GM21367 (cell line): ENCODE results near the gene RAPGEF5.

ENCODE experiments used
- ATAC-seq: cut with Tn5 transposase; IDR thresholded peaks from one replicate; pipeline ENCODE4 v1.9.1; 2021; ENCODE audit not compliant: unreplicated experiment

Gene RAPGEF5

DNA sequence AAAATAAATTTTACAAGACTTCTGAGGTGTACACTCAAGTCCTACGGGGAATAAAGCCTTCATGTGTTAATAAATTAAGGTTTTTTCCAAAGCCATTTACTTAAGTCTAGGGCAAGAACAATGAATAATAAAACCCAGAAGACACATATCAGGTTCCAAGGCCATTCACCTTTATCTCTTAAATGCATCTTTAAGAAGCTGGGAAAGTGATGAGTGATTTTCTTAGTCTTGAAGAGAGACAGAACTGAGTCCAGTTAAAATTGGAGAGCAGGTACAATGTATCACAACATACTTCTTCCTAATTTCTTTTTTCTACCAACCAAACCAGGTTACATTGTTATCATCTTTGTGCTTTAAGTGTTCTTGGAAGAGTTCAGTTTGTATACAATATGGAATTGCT is 189.5 kb downstream of the RAPGEF5 start:
- ATAC-seq = no peak

DNA sequence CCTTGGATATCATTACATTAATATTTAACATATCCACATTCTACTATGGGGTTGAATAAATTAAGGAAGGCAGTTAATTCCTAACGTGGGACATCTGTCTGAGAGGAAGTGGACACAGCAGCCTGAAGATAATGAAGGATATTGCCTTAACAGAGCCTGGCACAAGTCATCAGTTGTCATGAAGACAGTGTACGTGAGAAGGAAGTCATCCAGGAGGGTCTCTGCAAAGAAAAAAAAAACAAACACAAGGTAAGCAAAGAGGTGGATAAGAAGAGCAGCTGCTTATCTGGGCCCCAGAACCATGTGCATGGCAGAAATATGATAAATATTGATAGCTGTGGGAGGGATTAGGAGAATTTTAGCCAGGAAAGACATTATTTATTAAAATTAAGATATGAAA is 190.0 kb downstream of the RAPGEF5 start:
- no peak for ATAC-seq

DNA sequence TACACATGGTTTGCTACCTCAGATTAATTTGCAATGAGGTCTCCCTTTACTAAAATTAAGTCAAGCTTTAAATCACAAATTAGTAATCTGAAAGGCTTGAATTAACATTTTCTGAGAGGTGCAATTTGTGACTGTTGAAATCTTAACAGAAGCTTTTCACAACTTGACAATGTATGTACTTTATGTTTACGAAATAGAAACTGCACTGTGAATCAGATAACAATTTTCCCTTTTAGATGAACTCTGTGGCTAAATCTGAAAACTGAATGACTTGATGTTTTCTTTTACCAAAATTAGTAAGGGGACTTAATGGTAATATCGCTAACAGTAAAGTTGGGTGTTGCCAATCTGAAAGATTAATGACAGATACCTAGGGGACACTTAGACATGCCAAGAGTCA is 197.6 kb downstream of the RAPGEF5 start:
- ATAC-seq = no peak

DNA sequence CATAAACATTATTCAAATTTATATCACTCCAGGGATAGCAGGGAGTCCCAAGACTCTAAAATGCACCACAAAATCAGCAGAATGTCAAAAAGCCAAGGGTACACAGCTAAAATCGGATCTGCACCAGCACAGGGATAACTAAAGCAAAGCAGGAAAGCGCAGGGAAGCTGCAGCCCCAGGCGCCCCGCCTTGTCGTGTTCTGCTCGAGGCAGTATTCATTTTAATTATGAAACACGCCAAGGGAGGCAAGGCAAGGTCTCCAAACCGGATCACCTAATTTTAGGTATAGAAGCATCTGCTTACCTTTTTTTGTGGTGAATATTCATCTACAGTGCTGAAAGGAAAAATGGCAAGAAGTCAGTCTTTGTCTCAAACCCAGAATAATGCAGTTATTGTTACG is 199.4 kb downstream of the RAPGEF5 start:
- ATAC-seq = no peak

DNA sequence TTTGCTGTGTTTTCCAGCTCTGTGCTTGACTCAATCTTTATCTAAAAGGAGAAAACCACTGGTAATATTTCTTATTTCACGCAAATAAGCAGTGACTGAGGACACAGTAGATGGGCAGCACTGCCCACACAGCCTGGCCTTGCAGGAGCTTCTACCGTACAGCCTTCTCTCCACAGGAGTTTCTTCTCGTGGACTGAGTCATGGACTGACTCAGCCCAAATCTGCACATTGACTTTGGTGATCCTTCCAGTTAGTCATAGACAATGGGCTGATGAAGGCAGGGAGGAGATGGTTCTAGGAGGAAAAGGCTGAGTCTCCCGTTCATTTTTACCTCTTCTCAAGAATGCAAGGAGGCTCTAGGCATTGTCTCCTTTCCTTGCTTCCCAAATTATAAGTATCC is 200.7 kb downstream of the RAPGEF5 start:
- ATAC-seq = no peak

DNA sequence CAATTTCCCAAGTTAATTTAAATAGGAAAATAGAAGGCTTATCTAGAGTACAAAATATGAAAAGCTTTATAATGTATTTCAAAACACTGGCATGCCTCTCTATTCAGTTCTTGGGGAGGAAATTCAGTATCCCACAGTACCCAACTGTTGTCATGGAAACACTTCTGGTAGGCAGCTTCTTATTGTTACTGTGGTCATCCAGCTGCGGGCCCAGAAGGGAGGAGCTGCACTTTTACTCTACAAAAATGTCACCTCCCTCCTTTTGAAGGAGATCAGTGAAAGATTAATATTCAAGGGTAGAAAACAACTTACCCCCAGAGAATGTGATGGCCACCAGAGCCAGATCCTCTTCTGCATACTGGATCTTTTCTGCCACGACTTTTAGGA is 202.8 kb downstream of the RAPGEF5 start:
- no peak for ATAC-seq

DNA sequence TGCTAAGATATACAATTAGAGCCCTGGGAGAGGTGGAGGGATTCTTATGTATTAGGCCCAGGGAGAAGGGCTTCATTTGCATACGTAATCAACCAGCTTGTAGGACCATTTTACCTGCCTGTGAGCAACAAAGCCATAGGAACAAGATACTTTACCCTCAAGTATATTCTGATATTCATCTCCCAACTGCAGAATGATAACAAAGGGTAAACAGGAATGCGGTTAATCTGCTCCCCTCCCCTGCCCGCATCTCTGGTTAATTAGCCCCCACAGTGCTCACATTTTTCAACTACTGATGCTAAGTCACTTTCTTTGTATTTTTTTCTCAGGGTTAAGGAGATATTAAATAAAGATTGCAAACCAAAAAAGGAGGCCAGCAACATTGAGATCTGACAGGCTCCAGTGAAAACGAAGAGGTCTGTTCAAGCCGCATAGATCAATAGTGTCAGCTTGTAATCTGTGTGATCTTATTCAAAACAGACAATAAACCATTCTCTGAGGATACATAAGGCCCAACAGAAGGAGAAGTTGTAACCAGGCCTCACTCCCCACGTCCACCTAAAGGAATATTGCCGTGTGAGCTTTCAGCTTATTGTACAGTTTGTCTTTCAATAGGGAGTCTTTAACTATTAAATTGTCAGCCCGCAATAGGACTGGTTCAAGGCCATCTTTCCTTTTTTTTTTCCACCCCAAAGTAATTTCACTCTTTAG is 203.4 kb downstream of the RAPGEF5 start:
- ATAC-seq = no peak

DNA sequence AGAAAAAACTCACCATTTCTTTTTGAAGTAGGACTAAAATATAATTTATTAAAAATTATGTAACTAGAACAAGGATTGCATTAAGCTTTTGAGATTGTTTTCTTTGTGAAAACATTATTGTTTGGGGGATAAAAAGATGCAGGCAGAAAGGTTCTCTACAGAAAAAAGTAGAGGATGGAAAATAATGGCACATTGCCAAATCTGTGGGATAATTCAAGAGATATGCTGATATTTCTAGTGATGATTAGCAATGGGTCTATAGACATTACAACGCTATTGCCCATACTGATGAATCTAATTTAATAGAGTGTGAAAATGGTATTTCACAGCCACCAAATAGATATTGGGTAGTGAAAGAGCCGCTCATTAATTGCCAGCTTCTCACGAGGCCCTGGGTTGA is 204.3 kb downstream of the RAPGEF5 start:
- no peak for ATAC-seq

DNA sequence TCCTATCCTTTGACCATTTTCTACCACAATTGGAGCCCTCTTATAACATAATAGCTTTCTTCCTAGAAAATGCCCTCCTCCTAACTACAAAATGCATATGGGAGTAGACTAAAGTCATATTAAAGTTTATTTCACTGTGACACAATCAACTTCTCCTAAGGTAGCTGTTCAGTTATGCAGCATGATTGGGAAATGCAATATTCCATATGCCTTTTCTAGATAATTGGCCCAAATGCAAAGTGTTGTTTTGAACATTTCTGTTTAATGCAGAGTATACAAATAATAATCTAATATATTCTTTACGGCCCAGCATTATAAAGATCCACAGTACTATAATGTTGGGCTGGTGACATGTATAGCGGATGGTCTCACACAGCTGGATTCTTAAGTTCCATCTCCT is 205.1 kb downstream of the RAPGEF5 start:
- ATAC-seq = no peak

DNA sequence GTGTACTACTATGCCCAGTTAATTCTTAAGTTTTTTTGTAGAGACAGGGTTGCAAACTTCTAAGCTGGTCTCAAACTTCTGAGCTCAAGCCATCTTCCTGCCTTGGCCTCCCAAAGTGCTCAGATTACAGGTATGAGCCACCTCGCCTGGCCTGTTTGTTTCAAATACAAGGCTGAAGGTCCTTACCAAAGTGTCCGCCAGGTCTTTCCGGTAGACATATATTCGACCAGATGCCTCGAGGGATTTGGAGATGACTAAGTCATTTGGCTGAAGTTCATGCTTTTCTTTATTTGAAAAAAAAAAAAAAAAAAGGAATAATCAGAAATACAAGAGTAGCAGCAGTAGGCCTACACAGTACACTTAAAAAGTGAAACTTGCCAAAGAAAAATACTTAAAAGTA is 206.7 kb downstream of the RAPGEF5 start:
- ATAC-seq = no peak

DNA sequence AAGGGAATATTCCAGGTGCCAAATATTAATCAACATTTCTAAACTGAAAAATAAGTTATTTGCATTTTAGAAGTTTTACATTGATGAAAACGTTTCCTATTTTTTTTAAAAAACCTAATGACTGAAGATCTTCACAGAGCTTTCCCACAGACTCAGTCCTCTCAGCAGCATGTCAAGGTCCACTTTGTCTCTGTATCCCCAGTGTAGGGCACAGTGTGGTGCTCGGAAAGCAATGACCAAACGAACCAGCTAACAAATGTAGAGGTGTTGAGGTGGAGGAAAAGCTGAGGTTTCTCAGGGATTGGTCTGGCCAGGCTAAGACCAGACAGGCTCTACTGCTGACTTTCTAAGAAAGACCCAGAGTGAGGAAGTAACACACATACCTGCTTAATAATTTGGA is 209.1 kb downstream of the RAPGEF5 start:
- no peak for ATAC-seq

DNA sequence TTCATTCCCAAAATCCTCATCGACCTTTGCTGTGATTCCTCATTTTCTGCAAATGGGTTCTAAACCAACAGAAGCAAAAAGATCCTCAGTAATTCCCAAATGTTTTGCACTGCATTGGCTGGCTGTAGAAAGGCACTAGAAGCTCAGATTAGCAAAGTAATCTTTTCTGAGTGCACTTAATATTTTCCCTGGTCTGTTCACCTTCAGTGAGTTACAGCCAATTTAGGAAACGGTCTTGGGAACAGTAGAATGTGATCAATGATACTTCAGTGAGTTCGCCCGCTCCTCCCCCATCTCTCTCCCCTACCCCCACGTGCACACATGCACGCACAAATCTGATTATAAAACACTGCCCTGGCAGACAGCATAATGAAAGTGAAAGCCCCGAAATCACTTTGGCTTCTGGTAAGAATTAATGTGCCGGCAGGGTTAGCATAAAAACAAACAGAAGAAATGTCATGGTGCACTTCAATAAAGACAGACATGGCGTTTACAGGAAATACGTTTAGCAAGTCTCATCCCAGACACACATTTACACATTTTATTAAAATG is 209.9 kb downstream of the RAPGEF5 start:
- peak; percentile 71 for ATAC-seq

DNA sequence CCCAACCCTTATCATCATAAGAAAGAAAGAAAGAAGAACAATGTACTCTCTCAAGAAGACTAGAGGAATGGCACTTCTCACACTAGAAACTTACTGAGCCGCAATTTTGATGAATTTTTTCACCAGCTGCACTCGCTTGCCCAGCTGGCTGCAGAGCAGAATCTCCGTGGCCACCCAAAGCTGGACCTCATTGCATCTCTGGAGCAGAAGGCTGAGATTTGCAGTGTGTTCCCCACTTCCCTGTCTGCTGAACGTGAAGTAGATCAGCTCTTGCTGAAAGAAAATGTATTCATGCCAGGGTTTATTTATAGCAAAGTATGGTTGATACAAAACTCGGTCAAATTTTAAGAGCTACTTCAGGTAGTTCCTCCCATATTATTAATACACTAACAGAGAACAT is 212.0 kb downstream of the RAPGEF5 start:
- no peak for ATAC-seq

DNA sequence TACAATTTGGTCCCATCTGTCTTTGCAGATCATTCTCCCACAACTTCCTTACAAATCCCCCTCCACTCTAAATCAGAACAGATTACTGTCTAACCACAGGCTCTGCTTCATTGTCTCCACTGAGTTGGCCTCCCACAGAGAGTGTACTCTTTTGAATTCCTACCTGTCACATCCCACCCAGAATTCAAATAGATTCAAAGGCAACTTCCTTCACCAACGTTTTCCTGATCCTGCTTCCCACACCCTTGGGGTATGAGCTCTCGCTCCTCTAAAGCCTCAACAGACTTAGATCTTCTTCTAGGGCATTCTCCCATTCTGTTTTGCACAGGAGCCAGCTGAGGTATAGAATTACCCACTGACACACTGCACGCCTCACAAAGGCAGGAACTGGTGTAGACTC is 213.5 kb downstream of the RAPGEF5 start:
- no peak for ATAC-seq

DNA sequence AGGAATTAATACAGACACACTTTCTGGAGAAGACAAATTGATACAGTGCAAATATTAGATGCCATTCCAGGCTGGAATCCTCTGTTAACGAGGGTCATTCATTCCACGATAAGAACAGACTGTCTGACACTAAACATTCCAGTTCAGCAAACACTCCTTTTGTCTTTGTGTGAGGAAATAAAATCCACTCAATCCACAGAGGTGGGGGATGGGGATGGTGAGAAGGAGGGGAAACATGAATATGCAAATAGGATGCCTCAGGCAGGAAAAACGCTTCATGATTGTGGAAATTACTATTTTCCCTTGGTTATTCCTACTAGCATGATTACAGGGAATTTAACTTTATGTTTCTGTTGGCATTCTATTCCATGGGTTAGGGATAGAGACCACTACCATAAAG is 214.4 kb downstream of the RAPGEF5 start:
- no peak for ATAC-seq

DNA sequence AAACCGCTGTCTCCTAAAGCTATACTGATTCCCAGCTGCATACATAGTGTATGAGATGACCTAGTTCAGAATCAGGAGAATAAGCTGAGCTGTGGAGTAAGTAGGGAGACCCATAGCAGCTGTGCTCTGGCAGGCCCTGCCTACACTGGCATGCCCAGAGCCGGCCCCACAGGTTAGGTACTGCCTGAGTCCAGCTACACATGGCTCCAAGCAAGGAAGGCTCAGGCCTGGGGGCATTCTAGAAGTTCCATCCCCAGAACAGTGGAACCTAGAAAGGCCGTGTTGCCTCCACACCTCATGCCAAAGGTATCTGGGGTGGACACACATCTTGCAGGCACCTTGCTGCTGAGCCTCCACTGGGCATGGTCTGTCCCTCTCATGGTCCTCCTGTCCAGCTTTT is 215.6 kb downstream of the RAPGEF5 start:
- ATAC-seq = no peak

DNA sequence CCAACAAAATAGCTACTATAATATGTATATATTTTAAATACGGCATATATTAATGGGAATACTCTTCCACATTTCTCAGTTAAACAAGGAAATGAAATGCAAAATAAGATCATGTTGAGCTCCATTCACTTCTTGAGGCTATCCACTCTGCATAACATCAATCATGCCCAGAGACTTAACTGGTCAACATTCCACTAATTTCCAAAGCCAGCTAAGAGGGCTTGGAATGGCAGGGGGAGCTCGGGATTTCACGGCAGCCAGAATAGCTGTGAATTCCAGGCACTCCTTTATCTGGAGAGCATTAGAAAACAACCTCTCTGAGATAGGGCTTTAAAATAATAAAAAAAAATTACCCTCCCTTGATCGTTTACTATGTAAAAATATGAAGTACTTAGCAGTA is 216.4 kb downstream of the RAPGEF5 start:
- ATAC-seq = no peak

DNA sequence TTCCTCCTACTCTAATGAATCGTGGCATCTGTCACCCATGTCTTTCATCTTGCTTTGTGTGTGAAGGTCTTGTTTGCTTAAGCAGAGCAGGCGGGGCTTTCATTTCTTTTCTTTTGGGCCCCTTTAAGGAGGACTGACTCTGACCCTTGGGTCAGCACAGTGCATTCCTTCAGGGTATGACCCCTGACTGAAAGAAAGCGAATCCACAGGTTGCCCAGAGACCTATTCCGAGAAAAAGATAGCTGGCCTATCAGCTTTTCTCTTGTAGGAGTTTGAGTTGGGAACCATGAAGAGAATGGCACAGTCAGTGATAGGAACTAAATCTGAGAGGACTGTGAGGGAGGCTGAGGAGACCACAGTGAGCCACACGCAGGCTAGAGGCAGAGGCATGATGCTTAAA is 218.1 kb downstream of the RAPGEF5 start:
- no peak for ATAC-seq

DNA sequence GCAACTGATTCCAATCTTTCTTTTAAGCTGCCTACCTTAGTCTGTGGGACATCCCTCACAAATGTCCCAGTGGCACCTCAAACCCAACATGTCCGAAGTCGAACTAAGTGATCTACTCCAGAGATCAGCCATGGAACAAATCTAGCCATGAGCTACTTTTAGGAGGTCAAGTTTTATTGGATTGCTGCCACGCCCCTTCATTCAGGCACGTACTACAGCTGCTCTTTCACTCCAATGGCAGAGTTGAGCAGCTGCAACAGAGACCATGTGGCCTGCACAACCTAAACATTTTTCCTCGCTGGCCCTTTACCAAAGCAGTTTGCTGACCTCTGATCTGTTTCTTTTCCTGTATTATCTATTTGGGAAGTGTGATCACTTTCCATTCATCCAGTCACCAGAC is 218.8 kb downstream of the RAPGEF5 start:
- ATAC-seq = no peak

DNA sequence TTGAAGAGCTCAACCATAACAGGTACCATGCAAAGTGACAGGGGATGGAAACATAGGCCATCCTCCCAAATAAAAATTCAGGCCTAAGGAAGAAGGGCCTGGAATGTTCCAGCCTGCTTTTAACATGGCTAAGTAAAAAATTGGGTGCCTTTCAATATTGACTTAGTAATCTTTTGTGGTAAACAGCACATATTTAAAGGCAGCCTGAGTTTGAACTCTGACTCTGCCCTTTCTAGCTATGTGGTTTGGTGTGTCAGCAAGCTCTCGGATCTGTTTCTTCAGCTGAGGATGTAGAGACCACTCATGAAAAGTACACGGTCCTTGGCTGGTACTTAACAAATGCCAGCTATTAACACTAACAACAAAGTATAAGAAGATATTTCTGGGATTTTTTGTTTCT is 219.5 kb downstream of the RAPGEF5 start:
- no peak for ATAC-seq

DNA sequence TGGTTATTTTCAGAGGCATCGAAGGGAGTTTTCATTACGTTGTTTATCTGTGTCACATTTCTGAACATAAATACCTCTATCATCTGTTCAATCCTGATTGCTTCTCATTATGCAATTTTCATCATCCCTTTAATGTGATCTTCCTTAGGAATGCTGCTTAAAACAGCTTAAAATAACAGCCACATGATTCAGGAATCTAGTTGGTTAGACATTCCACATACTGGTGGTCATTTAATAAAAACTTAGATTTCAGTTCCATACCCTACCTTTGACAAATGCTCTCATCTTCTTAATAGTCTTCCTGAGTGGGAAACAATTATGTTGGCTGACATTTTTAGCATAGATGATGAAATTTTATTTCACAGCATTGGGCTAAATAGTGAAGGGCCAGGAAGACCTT is 219.9 kb downstream of the RAPGEF5 start:
- ATAC-seq = no peak

DNA sequence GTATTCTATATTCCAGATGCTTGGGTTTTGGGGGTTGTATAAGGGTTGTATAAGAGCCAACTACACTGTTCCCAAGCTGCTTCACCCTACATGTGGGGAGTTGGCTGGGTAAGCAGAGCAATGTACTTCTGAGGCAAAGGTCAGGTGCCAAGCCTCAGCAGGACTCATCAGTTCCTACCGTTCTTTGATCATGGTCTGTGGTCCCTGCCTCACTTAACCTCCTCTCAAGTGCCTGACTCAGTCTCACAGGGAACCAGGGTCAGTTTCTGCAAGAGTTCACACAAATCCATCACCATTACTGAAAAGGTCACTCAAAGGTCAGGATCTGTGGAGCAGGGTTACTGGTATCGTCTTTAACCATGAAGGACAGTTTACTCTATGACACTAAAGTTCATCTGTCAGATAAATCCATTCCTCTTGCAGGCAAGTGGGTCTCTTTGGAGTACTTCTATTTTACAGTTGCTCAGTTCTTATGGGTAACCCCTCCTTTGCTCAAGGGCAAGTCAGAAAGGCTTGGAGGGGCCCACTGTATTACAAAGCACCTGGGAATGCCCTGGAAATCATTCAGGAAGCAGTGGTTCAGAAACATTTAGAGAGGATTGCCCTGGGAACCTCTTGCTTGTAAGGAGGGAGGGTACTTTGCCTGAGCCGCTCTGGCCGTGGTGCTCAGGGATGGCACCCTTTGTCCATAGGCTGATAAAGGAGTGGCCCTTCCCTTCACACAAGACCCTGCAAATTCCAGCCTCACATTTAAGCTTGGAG is 227.0 kb downstream of the RAPGEF5 start:
- ATAC-seq = no peak

DNA sequence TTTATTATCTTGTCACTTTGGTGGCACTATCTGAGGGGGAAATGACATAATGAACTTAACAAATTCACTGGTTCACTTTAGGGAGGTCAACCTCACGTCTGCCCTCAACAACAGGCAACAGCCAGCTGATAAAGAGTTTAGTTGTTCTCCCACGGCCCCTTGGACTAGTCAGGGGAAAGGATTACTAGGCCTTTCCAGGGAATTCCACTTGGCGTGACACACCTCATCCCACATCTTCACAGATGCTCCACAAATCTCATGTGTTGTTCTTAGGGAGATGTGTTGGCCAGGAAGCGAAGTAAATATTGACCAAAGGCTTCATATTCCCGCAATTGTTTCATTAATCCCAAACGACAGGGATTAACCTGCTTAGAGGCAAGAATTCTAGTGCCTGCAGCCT is 227.8 kb downstream of the RAPGEF5 start:
- no peak for ATAC-seq
